Adrenal gland (tissue), 5 donors: Measurements from ENCODE around the gene LCE1A.

Source experiments
- POLR2A ChIP-seq, 2 donors: fragments of 450-650 bp; IDR thresholded peaks; one replicate each; pipeline ENCODE4 v1.6.1; 2017; ENCODE audit warnings: antibody characterized with exemption in 2 of 2, mild to moderate bottlenecking in 2 of 2, moderate library complexity in 1 of 2
- TF ChIP-seq, protein P1 (sequence below), 6 experiments: fragments of 450-650 bp in 4 of 6; fragments of 200-600 bp in 2 of 6; sonication (generic) in 1 of 6; IDR thresholded peaks; 1 replicate in 5 of 6; 2 replicates in 1 of 6; pipeline versions ENCODE4 v1.5.1 to v1.8.0; 2016 to 2021; ENCODE audit warnings: antibody characterized with exemption in 6 of 6, mild to moderate bottlenecking in 2 of 6, moderate library complexity in 1 of 6
- donor health status: DM: no; HTN: no; CAD: no.

DNA sequence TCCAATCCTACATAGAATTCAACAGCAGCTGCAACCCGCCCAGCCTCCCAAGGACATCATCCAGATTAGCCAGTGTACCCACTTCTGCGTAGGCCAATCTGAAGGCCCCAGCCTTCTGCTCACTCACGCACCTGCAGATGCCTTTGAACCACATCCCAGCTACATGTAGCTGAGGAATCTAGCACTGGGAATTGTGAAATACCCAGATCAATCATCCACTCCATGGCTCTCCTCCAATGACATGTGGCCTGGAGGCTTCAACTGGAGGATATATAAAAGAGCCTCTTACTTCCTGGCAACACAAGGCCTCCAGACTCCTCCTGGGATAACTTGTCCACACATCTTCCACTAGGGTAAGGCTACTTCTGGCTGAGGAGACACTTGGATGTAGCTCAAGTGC, 15.3 kb downstream of the LCE1A start, which contains the start of gene LCE6A:
- TF ChIP-seq, protein P1, sequence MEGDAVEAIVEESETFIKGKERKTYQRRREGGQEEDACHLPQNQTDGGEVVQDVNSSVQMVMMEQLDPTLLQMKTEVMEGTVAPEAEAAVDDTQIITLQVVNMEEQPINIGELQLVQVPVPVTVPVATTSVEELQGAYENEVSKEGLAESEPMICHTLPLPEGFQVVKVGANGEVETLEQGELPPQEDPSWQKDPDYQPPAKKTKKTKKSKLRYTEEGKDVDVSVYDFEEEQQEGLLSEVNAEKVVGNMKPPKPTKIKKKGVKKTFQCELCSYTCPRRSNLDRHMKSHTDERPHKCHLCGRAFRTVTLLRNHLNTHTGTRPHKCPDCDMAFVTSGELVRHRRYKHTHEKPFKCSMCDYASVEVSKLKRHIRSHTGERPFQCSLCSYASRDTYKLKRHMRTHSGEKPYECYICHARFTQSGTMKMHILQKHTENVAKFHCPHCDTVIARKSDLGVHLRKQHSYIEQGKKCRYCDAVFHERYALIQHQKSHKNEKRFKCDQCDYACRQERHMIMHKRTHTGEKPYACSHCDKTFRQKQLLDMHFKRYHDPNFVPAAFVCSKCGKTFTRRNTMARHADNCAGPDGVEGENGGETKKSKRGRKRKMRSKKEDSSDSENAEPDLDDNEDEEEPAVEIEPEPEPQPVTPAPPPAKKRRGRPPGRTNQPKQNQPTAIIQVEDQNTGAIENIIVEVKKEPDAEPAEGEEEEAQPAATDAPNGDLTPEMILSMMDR (IDR thresholded peaks at IDR 0.05): no peak
- no peak for TF ChIP-seq POLR2A (IDR thresholded peaks at IDR 0.05)
